Endodermal cell (in vitro differentiated cells): ENCODE data around the gene ASB1. TPM values are rescaled to one million over a fixed set of nuclear protein-coding genes. Genes with fewer than 3 reads are reported as not detected.

Experiments used
- DNase-seq: peaks from one replicate; pipeline ENCODE4 v3.0.0-alpha.2; 2017
- H3K27ac ChIP-seq: 2 replicates; pipeline ENCODE4 v1.5.1; 2013; ENCODE audit warnings: mild to moderate bottlenecking, low read depth, low read length, moderate library complexity
- H3K27me3 ChIP-seq: 2 replicates; pipeline ENCODE4 v1.6.1; 2013; ENCODE audit warnings: mild to moderate bottlenecking, low read length, moderate library complexity; ENCODE audit not compliant: insufficient read depth, control insufficient read depth, poor library complexity, severe bottlenecking
- H3K36me3 ChIP-seq: 2 replicates; pipeline ENCODE4 v1.7.0; 2013; ENCODE audit warnings: mild to moderate bottlenecking, low read length, moderate library complexity; ENCODE audit not compliant: control insufficient read depth, insufficient read depth
- H3K4me1 ChIP-seq: one replicate; pipeline ENCODE4 v1.7.0; 2013; ENCODE audit warnings: low read length; ENCODE audit not compliant: control insufficient read depth, insufficient read depth
- H3K4me3 ChIP-seq: 2 replicates; pipeline ENCODE4 v1.5.1; 2013; ENCODE audit warnings: mild to moderate bottlenecking, low read length, moderate library complexity
- H3K9ac ChIP-seq: 2 replicates; pipeline ENCODE4 v1.6.1; 2013; ENCODE audit warnings: mild to moderate bottlenecking, low read length, moderate library complexity; ENCODE audit not compliant: poor library complexity, severe bottlenecking; ENCODE audit errors: extremely low read depth
- H3K9me3 ChIP-seq: 2 replicates; pipeline ENCODE4 v1.6.1; 2013; ENCODE audit warnings: mild to moderate bottlenecking, low read length, moderate library complexity; ENCODE audit not compliant: control insufficient read depth
- H3K27ac Mint-ChIP-seq: 2 replicates; pipeline ENCODE4 v1.8.0; 2020; ENCODE audit warnings: mixed read lengths
- H3K27me3 Mint-ChIP-seq: 2 replicates; pipeline ENCODE4 v1.8.0; 2021; ENCODE audit warnings: mild to moderate bottlenecking, mixed read lengths; ENCODE audit not compliant: insufficient read depth
- H3K36me3 Mint-ChIP-seq: 2 replicates; pipeline ENCODE4 v1.8.0; 2020; ENCODE audit warnings: low read depth, mixed read lengths
- H3K4me1 Mint-ChIP-seq: 2 replicates; pipeline ENCODE4 v1.8.0; 2020; ENCODE audit warnings: mixed read lengths
- H3K4me3 Mint-ChIP-seq: 2 replicates; pipeline ENCODE4 v1.8.0; 2020; ENCODE audit warnings: mild to moderate bottlenecking, moderate library complexity, mixed read lengths
- H3K9me3 Mint-ChIP-seq: 2 replicates; pipeline ENCODE4 v1.8.0; 2020; ENCODE audit warnings: mild to moderate bottlenecking, mixed read lengths
- WGBS, 2 experiments: methylation state at CpG; one replicate each; pipeline versions ENCODE4 v1.1.5 to v1.1.7; 2013; ENCODE audit warnings: missing lambda C conversion rate in 2 of 2, mixed read lengths in 1 of 2; ENCODE audit not compliant: insufficient coverage in 1 of 2, insufficient read length in 1 of 2; 5-methylcytosine and 5-hydroxymethylcytosine counted together
- total RNA-seq, 2 donors: library from RNA; stranded (reverse); fragmentation: NEBNext Ultra II Directional in 1 of 2; extraction: Animal tissue kit (Norgen Biotek cat#: 25700) in 1 of 2; gene quantifications; 2 replicates in 1 of 2; 3 replicates in 1 of 2; pipeline ENCODE4 v1.2.1, GENCODE V29; 2021
- TF ChIP-seq, protein P1 (sequence below): fragments of 200-600 bp; sonication (generic); conservative IDR thresholded peaks from 2 replicates; pipeline ENCODE4 v1.5.0; 2021; ENCODE audit warnings: antibody characterized with exemption, mild to moderate bottlenecking

Gene ASB1
- total RNA-seq, 2 donors from 2014 or later = 39.0 to 39.6 TPM

DNA sequence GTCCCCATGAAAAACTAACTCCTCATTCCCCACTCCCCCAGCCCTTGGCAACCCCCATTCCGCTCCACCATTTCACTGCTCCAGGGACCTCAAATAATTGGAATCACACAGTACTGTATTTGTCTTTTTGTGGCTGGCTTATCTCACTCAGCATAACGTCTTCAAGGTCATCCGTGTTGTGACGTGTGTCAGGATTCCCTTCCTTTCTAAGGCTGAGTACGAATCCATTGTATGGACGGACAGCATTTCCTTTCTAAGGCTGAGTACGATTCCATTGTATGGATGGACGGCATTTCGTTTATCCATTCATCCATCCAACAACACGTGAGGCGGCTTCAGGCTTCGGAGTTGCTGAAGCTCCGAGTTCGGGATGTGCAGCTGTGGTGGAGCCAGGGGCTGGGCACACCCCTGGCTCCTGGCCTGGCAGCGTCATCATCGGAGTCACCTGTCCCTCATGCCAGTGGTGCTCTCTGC, 1.2 kb upstream of the ASB1 start:
- peaks cover 17% of the 10 kb centered on the region for H3K36me3 Mint-ChIP-seq
- peaks cover 8% of the 10 kb centered on the region for H3K9me3 ChIP-seq
- H3K4me3 ChIP-seq = peak overlapping the region; percentile 99
- H3K27me3 ChIP-seq = no peaks in the 10 kb centered on the region
- no peak overlapping the region for H3K27ac ChIP-seq
- no peaks in the 10 kb centered on the region for H3K4me1 ChIP-seq
- TF ChIP-seq, protein P1, sequence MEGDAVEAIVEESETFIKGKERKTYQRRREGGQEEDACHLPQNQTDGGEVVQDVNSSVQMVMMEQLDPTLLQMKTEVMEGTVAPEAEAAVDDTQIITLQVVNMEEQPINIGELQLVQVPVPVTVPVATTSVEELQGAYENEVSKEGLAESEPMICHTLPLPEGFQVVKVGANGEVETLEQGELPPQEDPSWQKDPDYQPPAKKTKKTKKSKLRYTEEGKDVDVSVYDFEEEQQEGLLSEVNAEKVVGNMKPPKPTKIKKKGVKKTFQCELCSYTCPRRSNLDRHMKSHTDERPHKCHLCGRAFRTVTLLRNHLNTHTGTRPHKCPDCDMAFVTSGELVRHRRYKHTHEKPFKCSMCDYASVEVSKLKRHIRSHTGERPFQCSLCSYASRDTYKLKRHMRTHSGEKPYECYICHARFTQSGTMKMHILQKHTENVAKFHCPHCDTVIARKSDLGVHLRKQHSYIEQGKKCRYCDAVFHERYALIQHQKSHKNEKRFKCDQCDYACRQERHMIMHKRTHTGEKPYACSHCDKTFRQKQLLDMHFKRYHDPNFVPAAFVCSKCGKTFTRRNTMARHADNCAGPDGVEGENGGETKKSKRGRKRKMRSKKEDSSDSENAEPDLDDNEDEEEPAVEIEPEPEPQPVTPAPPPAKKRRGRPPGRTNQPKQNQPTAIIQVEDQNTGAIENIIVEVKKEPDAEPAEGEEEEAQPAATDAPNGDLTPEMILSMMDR = no peak
- peaks cover 18% of the 10 kb centered on the region for H3K4me1 Mint-ChIP-seq
- peak overlapping the region; percentile 93 for H3K4me3 Mint-ChIP-seq
- peak; percentile 60 for DNase-seq
- no peaks in the 10 kb centered on the region for H3K27me3 Mint-ChIP-seq
- H3K36me3 ChIP-seq = peaks cover 13% of the 10 kb centered on the region
- H3K9ac ChIP-seq = peak overlapping the region; percentile 44
- no peak overlapping the region for H3K27ac Mint-ChIP-seq
- WGBS, 2 experiments = 88 to 90% methylated on average over 7 to 16 of the region's 16 CpGs
- H3K9me3 Mint-ChIP-seq = peaks cover 6% of the 10 kb centered on the region

DNA sequence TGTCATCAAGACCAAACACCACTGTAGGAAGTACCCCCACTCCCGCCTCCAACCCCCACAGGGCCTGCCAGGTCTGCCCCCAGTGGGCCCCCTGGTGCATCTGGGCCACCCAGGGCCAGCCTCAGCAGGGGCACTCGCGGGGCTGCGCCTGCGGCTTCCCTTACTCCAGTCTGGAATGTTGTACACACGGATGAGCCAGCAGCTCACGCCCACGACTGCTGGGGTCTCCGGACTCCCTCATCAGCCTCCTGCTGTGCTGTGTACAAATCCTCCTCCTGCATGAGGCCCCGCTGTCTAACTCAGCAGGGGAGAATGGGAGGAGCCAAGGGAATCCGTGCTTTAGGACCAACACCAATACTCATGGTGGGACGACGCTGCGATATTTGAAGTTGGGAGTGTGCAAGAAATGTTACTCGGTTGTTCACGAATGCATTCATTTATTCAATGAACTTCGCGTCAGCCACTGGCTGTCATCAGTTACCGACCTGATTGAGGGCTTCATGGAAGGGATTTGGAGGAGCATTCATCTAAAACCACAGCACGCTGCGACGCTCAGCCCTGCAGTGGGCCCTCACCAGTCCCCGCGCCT, 654 bp upstream of the ASB1 start:
- peaks cover 13% of the 10 kb centered on the region for H3K9me3 ChIP-seq
- H3K4me1 Mint-ChIP-seq = peaks cover 14% of the 10 kb centered on the region
- H3K4me1 ChIP-seq = no peaks in the 10 kb centered on the region
- H3K4me3 ChIP-seq = peak overlapping the region; percentile 99
- H3K9me3 Mint-ChIP-seq = peaks cover 6% of the 10 kb centered on the region
- H3K27ac Mint-ChIP-seq = peak overlapping the region; percentile 93
- H3K27me3 Mint-ChIP-seq = no peaks in the 10 kb centered on the region
- peak overlapping the region; percentile 91 for H3K27ac ChIP-seq
- TF ChIP-seq, protein P1 = no peak
- DNase-seq = no peak
- peaks cover 19% of the 10 kb centered on the region for H3K36me3 ChIP-seq
- H3K36me3 Mint-ChIP-seq = peaks cover 22% of the 10 kb centered on the region
- peak overlapping the region; percentile 93 for H3K4me3 Mint-ChIP-seq
- peak overlapping the region; percentile 44 for H3K9ac ChIP-seq
- 5 to 10% methylated on average over 15 to 24 of the region's 24 CpGs for WGBS, 2 experiments
- no peaks in the 10 kb centered on the region for H3K27me3 ChIP-seq

DNA sequence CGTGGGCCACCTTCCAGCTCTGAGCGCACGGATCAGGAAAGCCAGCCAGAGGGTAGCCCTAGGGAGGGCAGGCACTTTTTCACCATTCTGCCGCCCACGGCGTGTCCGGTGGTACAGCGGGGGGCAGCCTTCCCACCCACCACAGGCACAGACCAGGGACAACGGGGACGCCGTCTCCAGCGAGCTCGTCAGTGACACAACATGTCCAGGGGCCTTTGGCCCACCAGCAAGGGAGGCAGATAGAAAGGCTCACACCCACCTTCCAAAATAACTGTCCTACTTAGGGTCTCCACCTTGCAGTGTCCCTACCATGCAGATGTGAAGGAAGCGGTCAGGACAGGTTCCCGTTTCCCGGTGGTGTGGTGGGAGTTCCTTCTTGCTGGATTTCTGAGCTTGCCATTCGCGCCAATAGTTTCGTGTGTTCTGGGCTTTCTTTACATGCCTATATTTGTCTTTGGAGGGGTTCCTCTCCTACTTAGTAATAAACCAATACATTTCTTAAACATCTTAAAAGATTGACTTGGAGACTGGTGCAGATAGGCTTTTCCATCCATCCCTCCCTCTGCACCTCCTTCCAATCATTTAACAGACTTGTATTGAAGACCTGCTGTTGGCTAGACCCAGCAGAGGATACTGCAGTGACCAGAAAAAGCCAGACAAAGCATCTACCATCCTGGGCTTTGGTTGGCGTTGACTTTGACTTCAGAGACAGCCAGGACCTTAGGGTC, 872 bp downstream of the ASB1 start:
- DNase-seq = peak; percentile 57
- no peaks in the 10 kb centered on the region for H3K27me3 ChIP-seq
- H3K4me1 Mint-ChIP-seq = peaks cover 12% of the 10 kb centered on the region
- peaks cover 6% of the 10 kb centered on the region for H3K9me3 Mint-ChIP-seq
- H3K36me3 Mint-ChIP-seq = peaks cover 27% of the 10 kb centered on the region
- H3K4me3 ChIP-seq = peak overlapping the region; percentile 99
- H3K27ac ChIP-seq = peak overlapping the region; percentile 91
- TF ChIP-seq, protein P1 = no peak
- no peaks in the 10 kb centered on the region for H3K4me1 ChIP-seq
- H3K27me3 Mint-ChIP-seq = no peaks in the 10 kb centered on the region
- 11 to 16% methylated on average over 10 to 20 of the region's 20 CpGs for WGBS, 2 experiments
- peaks cover 16% of the 10 kb centered on the region for H3K9me3 ChIP-seq
- peak overlapping the region; percentile 77 for H3K9ac ChIP-seq
- peaks cover 24% of the 10 kb centered on the region for H3K36me3 ChIP-seq
- peak overlapping the region; percentile 87 for H3K27ac Mint-ChIP-seq
- H3K4me3 Mint-ChIP-seq = peak overlapping the region; percentile 93
